Measurements from ENCODE around the gene AGBL1.

The AGBL1 gene

GRCh38 chr15:86839502-86839901 lies 759.8 kb downstream of the AGBL1 start:
- Histone ChIP-seq H3K4me1 (ENCODE audit: control insufficient read depth in 1 of 2, insufficient read depth in 2 of 2, low read length in 2 of 2) (peaks cover 0 to 8% of the 10 kb centered on the region in 2 donors), H3K27ac (ENCODE audit: low read length) (no peak overlapping the region), H3K4me3 (ENCODE audit: low read depth in 1 of 2, low read length in 2 of 2) (no peak overlapping the region), H3K36me3 (ENCODE audit: control insufficient read depth in 1 of 2, insufficient read depth in 2 of 2, low read length in 2 of 2) (no peaks in the 10 kb centered on the region), H3K9me3 (ENCODE audit: control insufficient read depth in 1 of 2, low read length in 2 of 2) (no peaks in the 10 kb centered on the region), H3K27me3 (ENCODE audit: low read depth, low read length) (no peaks in the 10 kb centered on the region)

- no peaks in the 10 kb centered on the region for H3K9me3 ChIP-seq (ENCODE audit: control insufficient read depth in 1 of 2, low read length in 2 of 2)
These were observed 761.3 kb downstream of the AGBL1 start for GRCh38 chr15:86840996-86841395.

GRCh38 chr15:86842199-86842598 lies 762.5 kb downstream of the AGBL1 start:
- H3K27ac ChIP-seq (ENCODE audit: low read length), result no peak overlapping the region
- H3K4me3 ChIP-seq (ENCODE audit: low read depth in 1 of 2, low read length in 2 of 2), result no peak overlapping the region
- no peaks in the 10 kb centered on the region for H3K27me3 ChIP-seq (ENCODE audit: low read depth, low read length)
- H3K36me3 ChIP-seq (ENCODE audit: control insufficient read depth in 1 of 2, insufficient read depth in 2 of 2, low read length in 2 of 2), result no peaks in the 10 kb centered on the region
- H3K4me1 ChIP-seq (ENCODE audit: control insufficient read depth in 1 of 2, insufficient read depth in 2 of 2, low read length in 2 of 2), result peaks cover 0 to 7% of the 10 kb centered on the region in 2 donors
- H3K9me3 ChIP-seq (ENCODE audit: control insufficient read depth in 1 of 2, low read length in 2 of 2), result no peaks in the 10 kb centered on the region

More at GRCh38 chr15:86840996-86841395, 761.3 kb downstream of the AGBL1 start:
- Histone ChIP-seq H3K27me3 (ENCODE audit: low read depth, low read length) (no peaks in the 10 kb centered on the region), H3K27ac (ENCODE audit: low read length) (no peak overlapping the region), H3K4me1 (ENCODE audit: control insufficient read depth in 1 of 2, insufficient read depth in 2 of 2, low read length in 2 of 2) (peaks cover 0 to 8% of the 10 kb centered on the region in 2 donors), H3K36me3 (ENCODE audit: control insufficient read depth in 1 of 2, insufficient read depth in 2 of 2, low read length in 2 of 2) (no peaks in the 10 kb centered on the region), H3K4me3 (ENCODE audit: low read depth in 1 of 2, low read length in 2 of 2) (no peak overlapping the region)

GRCh38 chr15:86846036-86846435 lies 766.4 kb downstream of the AGBL1 start:
- no peak overlapping the region for H3K27ac ChIP-seq (ENCODE audit: low read length)
- no peaks in the 10 kb centered on the region for H3K36me3 ChIP-seq (ENCODE audit: control insufficient read depth in 1 of 2, insufficient read depth in 2 of 2, low read length in 2 of 2)
- H3K27me3 ChIP-seq (ENCODE audit: low read depth, low read length), result no peaks in the 10 kb centered on the region
- no peaks in the 10 kb centered on the region for H3K9me3 ChIP-seq (ENCODE audit: control insufficient read depth in 1 of 2, low read length in 2 of 2)
- H3K4me1 ChIP-seq (ENCODE audit: control insufficient read depth in 1 of 2, insufficient read depth in 2 of 2, low read length in 2 of 2), result no peaks in the 10 kb centered on the region
- H3K4me3 ChIP-seq (ENCODE audit: low read depth in 1 of 2, low read length in 2 of 2), result no peak overlapping the region

GRCh38 chr15:86849136-86849535 lies 769.5 kb downstream of the AGBL1 start:
- H3K27ac ChIP-seq (ENCODE audit: low read length), result no peak overlapping the region
- H3K4me3 ChIP-seq (ENCODE audit: low read depth in 1 of 2, low read length in 2 of 2), result no peak overlapping the region
- H3K9me3 ChIP-seq (ENCODE audit: control insufficient read depth in 1 of 2, low read length in 2 of 2), result no peaks in the 10 kb centered on the region
- H3K4me1 ChIP-seq (ENCODE audit: control insufficient read depth in 1 of 2, insufficient read depth in 2 of 2, low read length in 2 of 2), result no peaks in the 10 kb centered on the region
- H3K36me3 ChIP-seq (ENCODE audit: control insufficient read depth in 1 of 2, insufficient read depth in 2 of 2, low read length in 2 of 2), result no peaks in the 10 kb centered on the region
- H3K27me3 ChIP-seq (ENCODE audit: low read depth, low read length), result no peaks in the 10 kb centered on the region

- no peaks in the 10 kb centered on the region for H3K27me3 ChIP-seq (ENCODE audit: low read depth, low read length)
- no peaks in the 10 kb centered on the region for H3K4me1 ChIP-seq (ENCODE audit: control insufficient read depth in 1 of 2, insufficient read depth in 2 of 2, low read length in 2 of 2)
These were observed 770.1 kb downstream of the AGBL1 start for GRCh38 chr15:86849558-86850285.

GRCh38 chr15:86850939-86851338 lies 771.3 kb downstream of the AGBL1 start:
- Histone ChIP-seq H3K27me3 (ENCODE audit: low read depth, low read length) (no peaks in the 10 kb centered on the region), H3K4me1 (ENCODE audit: control insufficient read depth in 1 of 2, insufficient read depth in 2 of 2, low read length in 2 of 2) (no peaks in the 10 kb centered on the region), H3K4me3 (ENCODE audit: low read depth in 1 of 2, low read length in 2 of 2) (no peak overlapping the region), H3K36me3 (ENCODE audit: control insufficient read depth in 1 of 2, insufficient read depth in 2 of 2, low read length in 2 of 2) (no peaks in the 10 kb centered on the region), H3K9me3 (ENCODE audit: control insufficient read depth in 1 of 2, low read length in 2 of 2) (no peaks in the 10 kb centered on the region), H3K27ac (ENCODE audit: low read length) (no peak overlapping the region)

More at GRCh38 chr15:86849558-86850285, 770.1 kb downstream of the AGBL1 start:
- no peaks in the 10 kb centered on the region for H3K9me3 ChIP-seq (ENCODE audit: control insufficient read depth in 1 of 2, low read length in 2 of 2)
- no peaks in the 10 kb centered on the region for H3K36me3 ChIP-seq (ENCODE audit: control insufficient read depth in 1 of 2, insufficient read depth in 2 of 2, low read length in 2 of 2)
- no peak overlapping the region for H3K4me3 ChIP-seq (ENCODE audit: low read depth in 1 of 2, low read length in 2 of 2)
- H3K27ac ChIP-seq (ENCODE audit: low read length), result no peak overlapping the region

GRCh38 chr15:86852741-86853140 lies 773.1 kb downstream of the AGBL1 start:
- Histone ChIP-seq H3K27me3 (ENCODE audit: low read depth, low read length) (no peaks in the 10 kb centered on the region), H3K4me3 (ENCODE audit: low read depth in 1 of 2, low read length in 2 of 2) (no peak overlapping the region), H3K4me1 (ENCODE audit: control insufficient read depth in 1 of 2, insufficient read depth in 2 of 2, low read length in 2 of 2) (no peaks in the 10 kb centered on the region), H3K36me3 (ENCODE audit: control insufficient read depth in 1 of 2, insufficient read depth in 2 of 2, low read length in 2 of 2) (no peaks in the 10 kb centered on the region), H3K27ac (ENCODE audit: low read length) (no peak overlapping the region), H3K9me3 (ENCODE audit: control insufficient read depth in 1 of 2, low read length in 2 of 2) (no peaks in the 10 kb centered on the region)

GRCh38 chr15:86854176-86854575 lies 774.5 kb downstream of the AGBL1 start:
- no peak overlapping the region for H3K4me3 ChIP-seq (ENCODE audit: low read depth in 1 of 2, low read length in 2 of 2)
- H3K4me1 ChIP-seq (ENCODE audit: control insufficient read depth in 1 of 2, insufficient read depth in 2 of 2, low read length in 2 of 2), result no peaks in the 10 kb centered on the region
- no peaks in the 10 kb centered on the region for H3K9me3 ChIP-seq (ENCODE audit: control insufficient read depth in 1 of 2, low read length in 2 of 2)
- no peaks in the 10 kb centered on the region for H3K27me3 ChIP-seq (ENCODE audit: low read depth, low read length)
- H3K27ac ChIP-seq (ENCODE audit: low read length), result no peak overlapping the region
- H3K36me3 ChIP-seq (ENCODE audit: control insufficient read depth in 1 of 2, insufficient read depth in 2 of 2, low read length in 2 of 2), result no peaks in the 10 kb centered on the region

- H3K27ac ChIP-seq (ENCODE audit: low read length), result no peak overlapping the region
These were observed 775.9 kb downstream of the AGBL1 start for GRCh38 chr15:86855307-86856291.

GRCh38 chr15:86857701-86858100 lies 778.0 kb downstream of the AGBL1 start:
- Histone ChIP-seq H3K27me3 (ENCODE audit: low read depth, low read length) (no peaks in the 10 kb centered on the region), H3K4me3 (ENCODE audit: low read depth in 1 of 2, low read length in 2 of 2) (no peak overlapping the region), H3K9me3 (ENCODE audit: control insufficient read depth in 1 of 2, low read length in 2 of 2) (no peaks in the 10 kb centered on the region), H3K36me3 (ENCODE audit: control insufficient read depth in 1 of 2, insufficient read depth in 2 of 2, low read length in 2 of 2) (no peaks in the 10 kb centered on the region), H3K27ac (ENCODE audit: low read length) (no peak overlapping the region), H3K4me1 (ENCODE audit: control insufficient read depth in 1 of 2, insufficient read depth in 2 of 2, low read length in 2 of 2) (no peaks in the 10 kb centered on the region)

More at GRCh38 chr15:86855307-86856291, 775.9 kb downstream of the AGBL1 start:
- Histone ChIP-seq H3K4me3 (ENCODE audit: low read depth in 1 of 2, low read length in 2 of 2) (no peak overlapping the region), H3K4me1 (ENCODE audit: control insufficient read depth in 1 of 2, insufficient read depth in 2 of 2, low read length in 2 of 2) (no peaks in the 10 kb centered on the region), H3K27me3 (ENCODE audit: low read depth, low read length) (no peaks in the 10 kb centered on the region), H3K9me3 (ENCODE audit: control insufficient read depth in 1 of 2, low read length in 2 of 2) (no peaks in the 10 kb centered on the region), H3K36me3 (ENCODE audit: control insufficient read depth in 1 of 2, insufficient read depth in 2 of 2, low read length in 2 of 2) (no peaks in the 10 kb centered on the region)

All from muscle layer of duodenum (tissue), 2 donors.